Lower leg skin (tissue), 4 donors: ENCODE data around the gene TRIP11. TPM values are rescaled to one million over a fixed set of nuclear protein-coding genes. Genes with fewer than 3 reads are reported as not detected.

Experiments
- DNase-seq, 2 donors: peaks; one replicate each; pipeline ENCODE4 v3.0.0-alpha.2; 2019; ENCODE audit warnings: low spot score in 2 of 2
- H3K4me3 ChIP-seq: fragments of 200-600 bp; sonication (generic); 2 replicates; pipeline ENCODE4 v1.5.1; 2017; ENCODE audit warnings: mild to moderate bottlenecking, low read depth; ENCODE audit not compliant: poor library complexity, severe bottlenecking
- CTCF ChIP-seq, 3 donors: fragments of 450-650 bp; IDR thresholded peaks; one replicate each; pipeline ENCODE4 v1.5.1; 2016; ENCODE audit warnings: antibody characterized with exemption in 3 of 3, mild to moderate bottlenecking in 3 of 3, moderate library complexity in 2 of 3
- POLR2A ChIP-seq, 2 donors: fragments of 450-650 bp; IDR thresholded peaks; one replicate each; pipeline ENCODE4 v1.6.1; 2016 to 2017; ENCODE audit warnings: antibody characterized with exemption in 2 of 2, mild to moderate bottlenecking in 1 of 2, moderate library complexity in 1 of 2
- WGBS, 2 donors: methylation state at CpG; one replicate each; pipeline ENCODE4 v1.1.5; 2018; 5-methylcytosine and 5-hydroxymethylcytosine counted together
- intact Hi-C: fragments of 100-400 bp; cut with DNase I; formaldehyde crosslinking; loops from one replicate; pipeline ENCODE4 v1.15.0; 2023; ENCODE audit warnings: low total_unique reads
- total RNA-seq, 4 donors: library from RNA; depleted of rRNA; stranded (reverse); fragments of >200 nt; gene quantifications; one replicate each; pipeline ENCODE4 v1.1.0, GENCODE V29; 2016

TRIP11 gene
- total RNA-seq, 4 donors from 2014 or later = 18.5 to 37.0 (median 28.8) TPM

GRCh38 chr14:92041203-92041602 is 1.3 kb upstream of the TRIP11 start:
- no peak overlapping the region for H3K4me3 ChIP-seq
- 75 to 84% methylated on average over 10 of the region's 10 CpGs for WGBS, 2 donors
- no peak for DNase-seq
- TF ChIP-seq POLR2A (IDR thresholded peaks at IDR 0.05) = no peak
- TF ChIP-seq CTCF (IDR thresholded peaks at IDR 0.05) = no peak
- intact Hi-C loops = no loop called here

GRCh38 chr14:92040431-92041051 is 682 bp upstream of the TRIP11 start:
- TF ChIP-seq POLR2A (IDR thresholded peaks at IDR 0.05) = no peak
- TF ChIP-seq CTCF (IDR thresholded peaks at IDR 0.05) = no peak
- no peak for DNase-seq
- peak overlapping the region; percentile 85 for H3K4me3 ChIP-seq
- 0 to 1% methylated on average over 13 of the region's 13 CpGs for WGBS, 2 donors
- intact Hi-C loops = no loop called here

GRCh38 chr14:92039063-92039718 is 668 bp downstream of the TRIP11 start:
- WGBS, 2 donors = 0 to 1% methylated on average over 22 of the region's 22 CpGs
- TF ChIP-seq POLR2A (IDR thresholded peaks at IDR 0.05) = no peak
- intact Hi-C loops = no loop called here
- peak overlapping the region; percentile 85 for H3K4me3 ChIP-seq
- DNase-seq = peak in 1 of 2 donors; percentile 20

- no peak overlapping the region for H3K4me3 ChIP-seq
- no peak for DNase-seq
- intact Hi-C loops = no loop called here
- 36 to 38% methylated on average over 3 of the region's 3 CpGs for WGBS, 2 donors
- TF ChIP-seq CTCF (IDR thresholded peaks at IDR 0.05) = no peak
- no peak for TF ChIP-seq POLR2A (IDR thresholded peaks at IDR 0.05)
These were observed 1.9 kb downstream of the TRIP11 start for GRCh38 chr14:92037989-92038388.

GRCh38 chr14:92035890-92036289 is 4.0 kb downstream of the TRIP11 start:
- no peak for DNase-seq
- 35 to 40% methylated on average over 1 of the region's 1 CpG for WGBS, 2 donors
- TF ChIP-seq POLR2A (IDR thresholded peaks at IDR 0.05) (no peak), CTCF (IDR thresholded peaks at IDR 0.05) (no peak)
- intact Hi-C loops = no loop called here
- H3K4me3 ChIP-seq = no peak overlapping the region

- TF ChIP-seq CTCF (IDR thresholded peaks at IDR 0.05) (no peak), POLR2A (IDR thresholded peaks at IDR 0.05) (no peak)
- intact Hi-C loops = no loop called here
- no peak overlapping the region for H3K4me3 ChIP-seq
- no peak for DNase-seq
- WGBS, 2 donors = 92 to 93% methylated on average over 11 of the region's 11 CpGs
These were observed 5.8 kb downstream of the TRIP11 start for GRCh38 chr14:92033906-92034687.
